NT2/D1 (cell line): ENCODE results near the gene COL6A6.

ENCODE experiments used
- SUZ12 ChIP-seq: IDR thresholded peaks from 2 replicates; pipeline ENCODE4 v1.6.1; 2011; ENCODE audit not compliant: insufficient read length, insufficient read depth; ENCODE audit errors: extremely low read depth
- YY1 ChIP-seq: IDR thresholded peaks from 2 replicates; pipeline ENCODE4 v1.6.1; 2011; ENCODE audit not compliant: insufficient read length, insufficient read depth
- ZNF274 ChIP-seq: IDR thresholded peaks from 2 replicates; pipeline ENCODE4 v1.6.1; 2011; ENCODE audit warnings: mild to moderate bottlenecking, low read depth, low read length

DNA sequence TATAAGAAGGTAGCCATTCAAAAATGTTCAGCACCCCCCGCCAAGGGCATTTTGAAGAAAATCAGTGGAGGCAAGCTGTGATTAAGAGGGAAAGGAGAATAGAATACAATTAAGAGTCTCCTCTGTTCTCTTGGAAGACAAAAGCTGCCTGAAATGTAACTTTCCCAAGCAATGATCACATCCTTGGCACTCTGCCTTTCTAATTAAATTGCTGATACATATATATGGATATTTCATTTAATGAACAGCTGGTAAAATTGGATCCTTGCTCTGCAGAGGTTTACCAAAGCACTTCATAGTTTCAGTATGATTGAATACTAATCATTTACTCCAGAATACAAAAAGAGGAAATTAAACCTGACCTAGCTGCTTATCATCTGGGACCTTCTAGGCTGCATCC is 10.4 kb downstream of the COL6A6 start:
- TF ChIP-seq ZNF274, result no peak
- no peak for TF ChIP-seq SUZ12
- no peak for TF ChIP-seq YY1
